ENCODE measurements around the gene SCG3. TPM values are rescaled to one million over a fixed set of nuclear protein-coding genes. Genes with fewer than 3 reads are reported as not detected.

SCG3 gene
- polyA plus RNA-seq, 1 donor (not counting 4 experiments of a cell fraction or from before 2014, with no cell fraction given), result not detected

DNA sequence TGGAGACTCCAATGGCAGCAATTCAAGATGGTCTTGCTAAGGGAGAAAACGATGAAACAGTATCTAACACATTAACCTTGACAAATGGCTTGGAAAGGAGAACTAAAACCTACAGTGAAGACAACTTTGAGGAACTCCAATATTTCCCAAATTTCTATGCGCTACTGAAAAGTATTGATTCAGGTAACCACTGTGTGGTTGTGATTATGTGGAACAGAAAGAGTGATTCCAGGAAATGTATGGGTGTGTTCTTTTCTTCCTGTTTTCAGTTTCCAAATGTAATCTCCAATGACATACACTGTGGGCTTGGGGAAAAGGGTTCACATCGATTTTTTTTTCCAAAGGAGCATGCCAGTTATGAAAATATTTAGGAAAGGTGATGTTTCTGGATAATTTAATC is 10.9 kb downstream of the SCG3 start:
- dilution Hi-C loops (cut with MboI; ENCODE audit: extremely low pct_ligation_motif_present, low sequenced_read_pairs), result no loop called here
- H2AFZ ChIP-seq (ENCODE audit: control insufficient read depth, low read length), result no peak overlapping the region
- H3K4me3 ChIP-seq (ENCODE audit: control insufficient read depth in 2 of 3, extremely low read depth in 1 of 3, insufficient read depth in 2 of 3, low read depth in 1 of 3, low read length in 3 of 3), result no peak overlapping the region
- no peaks in the 10 kb centered on the region for H4K20me1 ChIP-seq (ENCODE audit: control insufficient read depth, extremely low read depth, insufficient read depth, low read length)
- peaks cover 19% of the 10 kb centered on the region for H3K27me3 ChIP-seq (ENCODE audit: control insufficient read depth, extremely low read depth, insufficient read depth, low read length)
- no peak overlapping the region for H3K4me2 ChIP-seq (ENCODE audit: control insufficient read depth, extremely low read depth, insufficient read depth, low read depth, low read length)
- no peaks in the 10 kb centered on the region for H3K4me1 ChIP-seq (ENCODE audit: control insufficient read depth, extremely low read depth, insufficient read depth, low read length)
- no peak overlapping the region for H3K9ac ChIP-seq (ENCODE audit: control insufficient read depth, extremely low read depth, insufficient read depth, low read length)
- no peak for DNase-seq (ENCODE audit: low read depth, low spot score)
- H3K27ac ChIP-seq (ENCODE audit: control insufficient read depth, insufficient read depth, low read length), result no peak overlapping the region
- no peaks in the 10 kb centered on the region for H3K9me3 ChIP-seq (ENCODE audit: control insufficient read depth, low read depth, low read length)
- no peaks in the 10 kb centered on the region for H3K9me1 ChIP-seq (ENCODE audit: control insufficient read depth, extremely low read depth, insufficient read depth, low read length)
- TF ChIP-seq EZH2 (IDR thresholded peaks at IDR 0.05; ENCODE audit: low read length), result no peak
- TF ChIP-seq, protein P1, sequence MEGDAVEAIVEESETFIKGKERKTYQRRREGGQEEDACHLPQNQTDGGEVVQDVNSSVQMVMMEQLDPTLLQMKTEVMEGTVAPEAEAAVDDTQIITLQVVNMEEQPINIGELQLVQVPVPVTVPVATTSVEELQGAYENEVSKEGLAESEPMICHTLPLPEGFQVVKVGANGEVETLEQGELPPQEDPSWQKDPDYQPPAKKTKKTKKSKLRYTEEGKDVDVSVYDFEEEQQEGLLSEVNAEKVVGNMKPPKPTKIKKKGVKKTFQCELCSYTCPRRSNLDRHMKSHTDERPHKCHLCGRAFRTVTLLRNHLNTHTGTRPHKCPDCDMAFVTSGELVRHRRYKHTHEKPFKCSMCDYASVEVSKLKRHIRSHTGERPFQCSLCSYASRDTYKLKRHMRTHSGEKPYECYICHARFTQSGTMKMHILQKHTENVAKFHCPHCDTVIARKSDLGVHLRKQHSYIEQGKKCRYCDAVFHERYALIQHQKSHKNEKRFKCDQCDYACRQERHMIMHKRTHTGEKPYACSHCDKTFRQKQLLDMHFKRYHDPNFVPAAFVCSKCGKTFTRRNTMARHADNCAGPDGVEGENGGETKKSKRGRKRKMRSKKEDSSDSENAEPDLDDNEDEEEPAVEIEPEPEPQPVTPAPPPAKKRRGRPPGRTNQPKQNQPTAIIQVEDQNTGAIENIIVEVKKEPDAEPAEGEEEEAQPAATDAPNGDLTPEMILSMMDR (optimal IDR thresholded peaks at IDR 0.05 in 1 of 3, IDR thresholded peaks at IDR 0.05 in 1 of 3, conservative IDR thresholded peaks at IDR 0.05 in 1 of 3; ENCODE audit: extremely low read depth in 1 of 3, insufficient read depth in 2 of 3, low read length in 3 of 3), result no peak
- FAIRE-seq, result no peak
- H3K79me2 ChIP-seq (ENCODE audit: control insufficient read depth, insufficient read depth, low read length), result no peaks in the 10 kb centered on the region
- H3K36me3 ChIP-seq (ENCODE audit: control insufficient read depth in 2 of 2, extremely low read depth in 1 of 2, insufficient read depth in 2 of 2, low read length in 2 of 2), result no peaks in the 10 kb centered on the region

- Histone ChIP-seq H3K79me2 (ENCODE audit: control insufficient read depth, insufficient read depth, low read length) (no peaks in the 10 kb centered on the region), H3K4me3 (ENCODE audit: control insufficient read depth in 2 of 3, extremely low read depth in 1 of 3, insufficient read depth in 2 of 3, low read depth in 1 of 3, low read length in 3 of 3) (no peak overlapping the region), H2AFZ (ENCODE audit: control insufficient read depth, low read length) (no peak overlapping the region), H3K27me3 (ENCODE audit: control insufficient read depth, extremely low read depth, insufficient read depth, low read length) (peaks cover 21% of the 10 kb centered on the region), H3K36me3 (ENCODE audit: control insufficient read depth in 2 of 2, extremely low read depth in 1 of 2, insufficient read depth in 2 of 2, low read length in 2 of 2) (no peaks in the 10 kb centered on the region), H3K4me1 (ENCODE audit: control insufficient read depth, extremely low read depth, insufficient read depth, low read length) (no peaks in the 10 kb centered on the region), H3K9me1 (ENCODE audit: control insufficient read depth, extremely low read depth, insufficient read depth, low read length) (no peaks in the 10 kb centered on the region), H3K9ac (ENCODE audit: control insufficient read depth, extremely low read depth, insufficient read depth, low read length) (no peak overlapping the region), H3K27ac (ENCODE audit: control insufficient read depth, insufficient read depth, low read length) (no peak overlapping the region), H3K4me2 (ENCODE audit: control insufficient read depth, extremely low read depth, insufficient read depth, low read depth, low read length) (no peak overlapping the region), H4K20me1 (ENCODE audit: control insufficient read depth, extremely low read depth, insufficient read depth, low read length) (no peaks in the 10 kb centered on the region), H3K9me3 (ENCODE audit: control insufficient read depth, low read depth, low read length) (no peaks in the 10 kb centered on the region)
- dilution Hi-C loops (cut with MboI; ENCODE audit: extremely low pct_ligation_motif_present, low sequenced_read_pairs), result no loop called here
- DNase-seq (ENCODE audit: low read depth, low spot score), result no peak
- no peak for FAIRE-seq
- no peak for TF ChIP-seq EZH2 (IDR thresholded peaks at IDR 0.05; ENCODE audit: low read length)
- TF ChIP-seq, protein P1 (optimal IDR thresholded peaks at IDR 0.05 in 1 of 3, IDR thresholded peaks at IDR 0.05 in 1 of 3, conservative IDR thresholded peaks at IDR 0.05 in 1 of 3; ENCODE audit: extremely low read depth in 1 of 3, insufficient read depth in 2 of 3, low read length in 3 of 3), result no peak
Measured at GRCh38 chr15:51696566-51696965, 15.3 kb downstream of the SCG3 start.
